ENCODE data around the gene CDH4. TPM values are rescaled to one million over a fixed set of nuclear protein-coding genes. Genes with fewer than 3 reads are reported as not detected.

Gene CDH4
- total RNA-seq, 1 experiment from 2014 or later, result not detected

DNA sequence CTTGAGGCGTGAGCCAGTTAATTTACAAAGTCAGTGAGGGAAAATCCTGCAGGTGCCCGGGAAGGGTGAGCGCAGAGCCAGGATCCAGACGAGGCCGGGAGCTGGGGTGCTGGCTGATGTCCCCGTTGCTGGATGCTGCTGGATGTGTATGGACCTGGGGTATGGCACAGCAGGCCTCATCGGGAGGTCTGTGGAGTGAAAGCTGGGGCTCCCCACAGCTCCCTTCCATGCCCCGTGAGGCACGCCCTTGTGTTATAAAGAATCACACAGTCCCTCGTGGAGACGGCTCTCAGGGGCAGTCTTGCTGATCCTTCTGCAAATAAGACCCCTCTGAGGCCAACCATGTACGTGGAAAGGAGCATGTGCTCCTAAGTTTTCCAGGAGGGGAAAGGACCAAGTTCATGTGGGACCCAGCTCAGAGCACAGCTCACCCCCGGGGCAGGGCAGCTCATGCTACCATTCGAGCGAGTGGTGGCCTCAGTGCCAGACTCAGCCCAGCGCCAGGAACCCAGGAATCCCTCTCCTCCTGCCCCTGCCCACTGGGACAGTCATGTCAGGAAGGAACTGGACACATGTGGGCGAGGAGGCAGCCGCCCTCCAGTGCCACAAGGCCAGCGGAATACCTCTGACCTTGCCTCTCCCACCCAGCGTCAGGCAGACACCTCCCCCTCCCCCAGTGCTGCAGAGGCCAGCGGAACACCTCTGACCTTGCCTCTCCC, 97.5 kb downstream of the CDH4 start:
- H3K36me3 ChIP-seq (ENCODE audit: control insufficient read depth, insufficient read depth, low read length), result no peaks in the 10 kb centered on the region
- no peaks in the 10 kb centered on the region for H3K4me1 ChIP-seq (ENCODE audit: control insufficient read depth, insufficient read depth, low read length)
- ChIA-PET CTCF (no interaction called here), POLR2A (no interaction called here)
- no peak for ATAC-seq
- H3K27me3 ChIP-seq (ENCODE audit: control insufficient read depth, insufficient read depth, low read length), result peaks cover 7% of the 10 kb centered on the region
- intact Hi-C loops (cut with micrococcal nuclease; ENCODE audit: unreplicated experiment), result no loop called here
- in situ Hi-C loops (cut with HindIII; ENCODE audit: low pct_unique_long_range_greater_than_20kb, low sequenced_read_pairs), result no loop called here
- DNase-seq (ENCODE audit: low read depth, low spot score), result no peak
- BruUV-seq (replicated peaks), result no TSS peak
- H3K27ac ChIP-seq (ENCODE audit: low read length), result no peak overlapping the region
- TF ChIP-seq SIN3A (IDR thresholded peaks at IDR 0.05; ENCODE audit: borderline replicate concordance, insufficient read depth, low read depth, low read length), result no peak
- TF ChIP-seq, protein P1, sequence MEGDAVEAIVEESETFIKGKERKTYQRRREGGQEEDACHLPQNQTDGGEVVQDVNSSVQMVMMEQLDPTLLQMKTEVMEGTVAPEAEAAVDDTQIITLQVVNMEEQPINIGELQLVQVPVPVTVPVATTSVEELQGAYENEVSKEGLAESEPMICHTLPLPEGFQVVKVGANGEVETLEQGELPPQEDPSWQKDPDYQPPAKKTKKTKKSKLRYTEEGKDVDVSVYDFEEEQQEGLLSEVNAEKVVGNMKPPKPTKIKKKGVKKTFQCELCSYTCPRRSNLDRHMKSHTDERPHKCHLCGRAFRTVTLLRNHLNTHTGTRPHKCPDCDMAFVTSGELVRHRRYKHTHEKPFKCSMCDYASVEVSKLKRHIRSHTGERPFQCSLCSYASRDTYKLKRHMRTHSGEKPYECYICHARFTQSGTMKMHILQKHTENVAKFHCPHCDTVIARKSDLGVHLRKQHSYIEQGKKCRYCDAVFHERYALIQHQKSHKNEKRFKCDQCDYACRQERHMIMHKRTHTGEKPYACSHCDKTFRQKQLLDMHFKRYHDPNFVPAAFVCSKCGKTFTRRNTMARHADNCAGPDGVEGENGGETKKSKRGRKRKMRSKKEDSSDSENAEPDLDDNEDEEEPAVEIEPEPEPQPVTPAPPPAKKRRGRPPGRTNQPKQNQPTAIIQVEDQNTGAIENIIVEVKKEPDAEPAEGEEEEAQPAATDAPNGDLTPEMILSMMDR (IDR thresholded peaks at IDR 0.05), result no peak
- TF ChIP-seq TCF7L2 (IDR thresholded peaks at IDR 0.05; ENCODE audit: low read depth, low read length), result no peak
- TF ChIP-seq POLR2AphosphoS5 (IDR thresholded peaks at IDR 0.05; ENCODE audit: low read depth, low read length), result no peak
- TF ChIP-seq, protein P2, sequence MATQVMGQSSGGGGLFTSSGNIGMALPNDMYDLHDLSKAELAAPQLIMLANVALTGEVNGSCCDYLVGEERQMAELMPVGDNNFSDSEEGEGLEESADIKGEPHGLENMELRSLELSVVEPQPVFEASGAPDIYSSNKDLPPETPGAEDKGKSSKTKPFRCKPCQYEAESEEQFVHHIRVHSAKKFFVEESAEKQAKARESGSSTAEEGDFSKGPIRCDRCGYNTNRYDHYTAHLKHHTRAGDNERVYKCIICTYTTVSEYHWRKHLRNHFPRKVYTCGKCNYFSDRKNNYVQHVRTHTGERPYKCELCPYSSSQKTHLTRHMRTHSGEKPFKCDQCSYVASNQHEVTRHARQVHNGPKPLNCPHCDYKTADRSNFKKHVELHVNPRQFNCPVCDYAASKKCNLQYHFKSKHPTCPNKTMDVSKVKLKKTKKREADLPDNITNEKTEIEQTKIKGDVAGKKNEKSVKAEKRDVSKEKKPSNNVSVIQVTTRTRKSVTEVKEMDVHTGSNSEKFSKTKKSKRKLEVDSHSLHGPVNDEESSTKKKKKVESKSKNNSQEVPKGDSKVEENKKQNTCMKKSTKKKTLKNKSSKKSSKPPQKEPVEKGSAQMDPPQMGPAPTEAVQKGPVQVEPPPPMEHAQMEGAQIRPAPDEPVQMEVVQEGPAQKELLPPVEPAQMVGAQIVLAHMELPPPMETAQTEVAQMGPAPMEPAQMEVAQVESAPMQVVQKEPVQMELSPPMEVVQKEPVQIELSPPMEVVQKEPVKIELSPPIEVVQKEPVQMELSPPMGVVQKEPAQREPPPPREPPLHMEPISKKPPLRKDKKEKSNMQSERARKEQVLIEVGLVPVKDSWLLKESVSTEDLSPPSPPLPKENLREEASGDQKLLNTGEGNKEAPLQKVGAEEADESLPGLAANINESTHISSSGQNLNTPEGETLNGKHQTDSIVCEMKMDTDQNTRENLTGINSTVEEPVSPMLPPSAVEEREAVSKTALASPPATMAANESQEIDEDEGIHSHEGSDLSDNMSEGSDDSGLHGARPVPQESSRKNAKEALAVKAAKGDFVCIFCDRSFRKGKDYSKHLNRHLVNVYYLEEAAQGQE (IDR thresholded peaks at IDR 0.05; ENCODE audit: insufficient read depth in 1 of 2, low read depth in 2 of 2, low read length in 1 of 2), result no peak
- no peak overlapping the region for H3K4me3 ChIP-seq (ENCODE audit: low read depth in 2 of 2, low read length in 2 of 2)
- H3K9me3 ChIP-seq (ENCODE audit: control insufficient read depth, insufficient read depth, low read depth, low read length), result no peaks in the 10 kb centered on the region

DNA sequence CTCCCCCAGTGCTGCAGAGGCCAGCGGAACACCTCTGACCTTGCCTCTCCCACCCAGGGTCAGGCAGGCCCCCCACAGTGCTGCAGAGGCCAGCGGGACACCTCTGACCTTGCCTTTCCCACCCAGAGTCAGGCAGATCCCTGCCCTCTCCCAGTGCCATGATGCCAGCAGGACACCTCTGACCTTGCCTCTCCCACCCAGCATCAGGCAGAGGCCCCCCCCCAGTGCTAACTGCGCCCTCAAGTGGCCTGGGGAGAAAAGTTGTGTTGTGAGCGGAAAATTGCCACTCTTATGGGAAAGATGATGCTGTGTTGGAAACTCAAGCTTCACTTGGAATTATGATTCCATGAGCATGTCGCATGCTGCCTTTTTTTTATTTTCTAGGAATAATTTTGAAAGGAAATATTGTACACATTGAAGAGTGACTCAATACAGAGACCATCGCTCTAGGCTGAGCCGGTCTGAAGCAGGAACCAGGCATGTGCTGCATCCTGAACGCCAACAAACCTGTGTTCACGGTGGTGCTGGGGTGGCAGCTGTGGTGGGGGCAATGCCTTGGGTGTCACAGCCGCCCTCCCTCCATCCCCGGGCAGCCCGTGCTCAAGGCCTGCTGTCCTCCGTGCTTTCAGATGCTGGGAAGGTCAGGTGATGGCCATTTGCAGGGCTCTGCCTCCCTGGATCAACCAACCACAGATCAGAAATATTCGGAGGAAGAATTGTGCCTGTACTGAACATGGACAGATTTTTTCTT, 98.6 kb downstream of the CDH4 start:
- no peaks in the 10 kb centered on the region for H3K9me3 ChIP-seq (ENCODE audit: control insufficient read depth, insufficient read depth, low read depth, low read length)

More for the DNA sequence above, 98.6 kb downstream of the CDH4 start:
- TF ChIP-seq POLR2AphosphoS5 (IDR thresholded peaks at IDR 0.05; ENCODE audit: low read depth, low read length), result no peak
- TF ChIP-seq, protein P1 (IDR thresholded peaks at IDR 0.05), result no peak
- TF ChIP-seq SIN3A (IDR thresholded peaks at IDR 0.05; ENCODE audit: borderline replicate concordance, insufficient read depth, low read depth, low read length), result no peak
- TF ChIP-seq TCF7L2 (IDR thresholded peaks at IDR 0.05; ENCODE audit: low read depth, low read length), result no peak
- TF ChIP-seq, protein P2 (IDR thresholded peaks at IDR 0.05; ENCODE audit: insufficient read depth in 1 of 2, low read depth in 2 of 2, low read length in 1 of 2), result no peak
- H3K27ac ChIP-seq (ENCODE audit: low read length), result no peak overlapping the region
- ChIA-PET CTCF (no interaction called here), POLR2A (no interaction called here)
- H3K4me1 ChIP-seq (ENCODE audit: control insufficient read depth, insufficient read depth, low read length), result no peaks in the 10 kb centered on the region
- peaks cover 6% of the 10 kb centered on the region for H3K27me3 ChIP-seq (ENCODE audit: control insufficient read depth, insufficient read depth, low read length)
- no TSS peak for BruUV-seq (replicated peaks)
- in situ Hi-C loops (cut with HindIII; ENCODE audit: low pct_unique_long_range_greater_than_20kb, low sequenced_read_pairs), result no loop called here
- H3K36me3 ChIP-seq (ENCODE audit: control insufficient read depth, insufficient read depth, low read length), result no peaks in the 10 kb centered on the region
- ATAC-seq (no peak), DNase-seq (ENCODE audit: low read depth, low spot score) (no peak)
- intact Hi-C loops (cut with micrococcal nuclease; ENCODE audit: unreplicated experiment), result no loop called here
- H3K4me3 ChIP-seq (ENCODE audit: low read depth in 2 of 2, low read length in 2 of 2), result no peak overlapping the region
